Spinal cord (tissue), 10 donors: ENCODE results near the gene VARS2. TPM values are rescaled to one million over a fixed set of nuclear protein-coding genes. Genes with fewer than 3 reads are reported as not detected.

Experiments
- DNase-seq, 6 donors: peaks; one replicate each; pipeline versions ENCODE4 v3.0.0 to v3.0.0-alpha.2; 2013 to 2015; ENCODE audit warnings: low spot score in 6 of 6, low read depth in 4 of 6
- H3K27ac ChIP-seq: one replicate; pipeline ENCODE4 v1.5.1; 2013; ENCODE audit warnings: low read depth, low read length, control low read depth
- H3K27me3 ChIP-seq: one replicate; pipeline ENCODE4 v1.6.1; 2013; ENCODE audit warnings: low read length; ENCODE audit not compliant: control insufficient read depth, insufficient read depth
- H3K36me3 ChIP-seq: one replicate; pipeline ENCODE4 v1.6.1; 2013; ENCODE audit warnings: low read length; ENCODE audit not compliant: control insufficient read depth, insufficient read depth
- H3K4me1 ChIP-seq: one replicate; pipeline ENCODE4 v1.6.1; 2013; ENCODE audit warnings: low read length; ENCODE audit not compliant: control insufficient read depth, insufficient read depth
- H3K4me3 ChIP-seq: one replicate; pipeline ENCODE4 v1.5.1; 2013; ENCODE audit warnings: low read depth, low read length, control low read depth
- H3K9me3 ChIP-seq: one replicate; pipeline ENCODE4 v1.6.1; 2013; ENCODE audit warnings: low read length; ENCODE audit not compliant: control insufficient read depth, insufficient read depth
- WGBS: methylation state at CpG from one replicate; pipeline ENCODE4 v1.1.5; 2013; ENCODE audit warnings: missing lambda C conversion rate; ENCODE audit not compliant: insufficient coverage; 5-methylcytosine and 5-hydroxymethylcytosine counted together
- polyA plus RNA-seq, 2 donors: library from polyadenylated mRNA; unstranded; fragments of 120-200 nt; gene quantifications; one replicate each; pipeline ENCODE4 v1.2.1, GENCODE V29; 2013; ENCODE audit not compliant: insufficient read length in 2 of 2
- total RNA-seq, 2 donors: library from RNA; depleted of rRNA in 1 of 2; stranded (reverse); fragments of 120-200 nt in 1 of 2; fragments of >200 nt in 1 of 2; gene quantifications; one replicate each; pipeline versions ENCODE4 v1.2.3 to v1.2.4, GENCODE V29; 2013 to 2014
- donor health status: healthy.

VARS2 gene
- total and polyA plus RNA-seq, 4 donors = 20.3 to 117 (median 70.8) TPM

GRCh38 chr6:30932665-30933365 is 18.8 kb downstream of the VARS2 start:
- Histone ChIP-seq H3K36me3 (no peaks in the 10 kb centered on the region), H3K9me3 (peaks cover 4% of the 10 kb centered on the region)
- 91% methylated on average over 5 of the region's 6 CpGs for WGBS

GRCh38 chr6:30935018-30935417 is 21.0 kb downstream of the VARS2 start:
- no peak for DNase-seq
- H3K36me3 ChIP-seq = no peaks in the 10 kb centered on the region
- no peak overlapping the region for H3K27ac ChIP-seq
- H3K4me1 ChIP-seq = peaks cover 13% of the 10 kb centered on the region
- no peak overlapping the region for H3K4me3 ChIP-seq
- WGBS = 44% methylated on average over 3 of the region's 3 CpGs
- no peaks in the 10 kb centered on the region for H3K27me3 ChIP-seq
- H3K9me3 ChIP-seq = peaks cover 1% of the 10 kb centered on the region

More at GRCh38 chr6:30932665-30933365, 18.8 kb downstream of the VARS2 start:
- no peak for DNase-seq
- no peak overlapping the region for H3K27ac ChIP-seq
- H3K4me3 ChIP-seq = no peak overlapping the region
- H3K27me3 ChIP-seq = no peaks in the 10 kb centered on the region
- no peaks in the 10 kb centered on the region for H3K4me1 ChIP-seq

GRCh38 chr6:30937265-30937664 is 23.2 kb downstream of the VARS2 start:
- WGBS = 68% methylated on average over 4 of the region's 6 CpGs
- no peaks in the 10 kb centered on the region for H3K36me3 ChIP-seq
- H3K9me3 ChIP-seq = peaks cover 1% of the 10 kb centered on the region
- no peak overlapping the region for H3K27ac ChIP-seq
- no peak for DNase-seq
- peaks cover 17% of the 10 kb centered on the region for H3K4me1 ChIP-seq
- H3K27me3 ChIP-seq = no peaks in the 10 kb centered on the region
- no peak overlapping the region for H3K4me3 ChIP-seq

GRCh38 chr6:30938730-30939129 is 24.7 kb downstream of the VARS2 start:
- H3K4me3 ChIP-seq = no peak overlapping the region
- 73% methylated on average over 2 of the region's 4 CpGs for WGBS
- no peak overlapping the region for H3K27ac ChIP-seq
- H3K36me3 ChIP-seq = no peaks in the 10 kb centered on the region
- peaks cover 25% of the 10 kb centered on the region for H3K4me1 ChIP-seq
- no peaks in the 10 kb centered on the region for H3K27me3 ChIP-seq
- H3K9me3 ChIP-seq = peaks cover 1% of the 10 kb centered on the region
- DNase-seq = no peak

- no peaks in the 10 kb centered on the region for H3K27me3 ChIP-seq
- no peak overlapping the region for H3K27ac ChIP-seq
Observed at GRCh38 chr6:30939473-30939872, 25.4 kb downstream of the VARS2 start.

GRCh38 chr6:30940361-30940986 is 26.4 kb downstream of the VARS2 start, which contains the start of gene MUCL3:
TSS of gene MUCL3 (plus strand) at chr6:30940973. CDS start at chr6:30941000, 27 bp downstream.
- Histone ChIP-seq H3K27me3 (no peaks in the 10 kb centered on the region), H3K4me1 (peaks cover 25% of the 10 kb centered on the region), H3K9me3 (no peaks in the 10 kb centered on the region), H3K4me3 (no peak within 1 kb of the TSS), H3K36me3 (no peaks in the 10 kb centered on the region), H3K27ac (no peak within 1 kb of the TSS)
- DNase-seq = no peak
- 83% methylated on average over 8 of the region's 16 CpGs for WGBS

More at GRCh38 chr6:30939473-30939872, 25.4 kb downstream of the VARS2 start:
- Histone ChIP-seq H3K36me3 (no peaks in the 10 kb centered on the region), H3K4me1 (peaks cover 25% of the 10 kb centered on the region), H3K4me3 (no peak overlapping the region), H3K9me3 (peaks cover 1% of the 10 kb centered on the region)
- WGBS = 26% methylated on average over 3 of the region's 3 CpGs
- DNase-seq = peak in 2 of 6 donors; percentile 22 to 38

GRCh38 chr6:30942338-30943060 is 28.5 kb downstream of the VARS2 start:
- DNase-seq = peak in 2 of 6 donors; percentile 46 to 64
- Histone ChIP-seq H3K27ac (no peak overlapping the region), H3K9me3 (no peaks in the 10 kb centered on the region), H3K4me3 (no peak overlapping the region), H3K27me3 (no peaks in the 10 kb centered on the region), H3K4me1 (peaks cover 25% of the 10 kb centered on the region), H3K36me3 (no peaks in the 10 kb centered on the region)
- WGBS = 25% methylated on average over 14 of the region's 15 CpGs

GRCh38 chr6:30944051-30944450 is 30.0 kb downstream of the VARS2 start:
- Histone ChIP-seq H3K27ac (no peak overlapping the region), H3K9me3 (no peaks in the 10 kb centered on the region), H3K27me3 (no peaks in the 10 kb centered on the region), H3K4me3 (no peak overlapping the region), H3K36me3 (no peaks in the 10 kb centered on the region), H3K4me1 (peaks cover 18% of the 10 kb centered on the region)
- DNase-seq = no peak
- WGBS = 100% methylated on average over 1 of the region's 4 CpGs

GRCh38 chr6:30945281-30945680 is 31.2 kb downstream of the VARS2 start:
- 100% methylated on average over 1 of the region's 5 CpGs for WGBS
- no peaks in the 10 kb centered on the region for H3K27me3 ChIP-seq

More at GRCh38 chr6:30945281-30945680, 31.2 kb downstream of the VARS2 start:
- Histone ChIP-seq H3K27ac (no peak overlapping the region), H3K4me3 (no peak overlapping the region), H3K4me1 (peaks cover 11% of the 10 kb centered on the region), H3K36me3 (no peaks in the 10 kb centered on the region), H3K9me3 (no peaks in the 10 kb centered on the region)
- no peak for DNase-seq
